GM21515 (cell line): ENCODE data around the gene AGAP2.
"Not testable (repeated sequence)": the region's sequence is repeated elsewhere in the genome, so short reads cannot be mapped to it uniquely, and the experiment has no call there.

Experiments
- ATAC-seq: cut with Tn5 transposase; IDR thresholded peaks from one replicate; pipeline ENCODE4 v1.9.1; 2021; ENCODE audit not compliant: unreplicated experiment

AGAP2 gene

DNA sequence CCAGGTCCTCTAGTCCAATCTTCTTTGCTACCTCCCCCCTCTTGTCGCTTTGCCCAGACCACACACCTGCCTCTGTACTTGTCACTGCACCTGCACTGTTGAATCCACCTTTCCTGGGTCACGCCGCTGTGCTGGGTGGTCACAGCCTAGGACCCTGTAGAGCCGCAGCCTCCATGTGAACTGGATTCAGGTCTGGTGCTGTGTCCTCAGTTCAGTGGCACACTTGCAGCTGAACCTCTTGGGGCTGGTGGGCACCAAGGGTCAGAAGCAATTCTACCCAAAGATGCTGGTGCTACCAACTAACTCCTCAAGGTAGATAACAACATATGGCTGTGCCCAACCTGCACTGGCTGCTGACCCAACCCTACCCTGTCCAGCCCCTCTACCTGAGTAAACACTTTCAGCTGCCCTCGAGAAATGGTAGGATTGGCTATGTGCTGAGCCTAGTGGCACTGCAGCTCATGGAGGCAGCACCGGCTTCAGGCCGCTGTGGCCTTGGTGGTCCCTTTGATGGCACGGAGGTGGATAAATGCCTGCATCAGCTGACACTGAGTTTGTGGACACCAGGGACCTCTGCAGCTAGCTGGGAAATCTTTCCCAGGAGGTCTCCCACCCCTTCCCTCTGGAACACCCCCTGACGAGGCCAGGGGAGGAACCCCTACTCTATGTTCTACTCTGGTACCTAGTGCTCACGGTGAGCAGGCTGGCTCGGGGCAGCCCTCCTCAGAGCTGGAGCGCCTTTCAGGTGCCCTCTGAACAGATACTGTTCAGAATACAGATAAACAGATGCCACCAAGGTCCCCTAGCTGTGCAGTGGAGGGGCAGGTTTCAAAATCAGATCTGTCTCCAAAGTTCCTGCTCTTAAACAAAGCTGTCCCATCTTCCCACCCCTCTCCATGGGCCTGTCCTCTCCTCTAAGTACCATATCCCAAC, 14.3 kb downstream of the AGAP2 start:
- ATAC-seq: no peak

DNA sequence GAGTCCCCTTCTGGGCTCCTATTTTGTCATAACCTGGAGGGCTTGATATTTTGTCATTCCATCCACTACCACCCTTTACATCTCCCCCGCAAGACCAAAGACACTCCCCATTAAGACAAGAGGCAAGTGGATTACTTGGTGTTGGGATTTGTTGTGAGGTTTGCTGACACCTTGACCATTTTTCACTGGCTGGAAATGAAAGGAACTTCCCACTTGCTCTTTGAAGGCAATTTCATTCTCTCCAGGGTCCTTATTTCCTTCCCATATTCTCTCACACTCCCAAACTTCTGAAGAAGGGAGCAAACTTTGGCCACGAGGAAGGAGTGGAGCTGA, 14.9 kb downstream of the AGAP2 start:
- no peak for ATAC-seq

- ATAC-seq: no peak
Observed at GRCh38 chr12:57722716-57723629, 15.6 kb downstream of the AGAP2 start.

DNA sequence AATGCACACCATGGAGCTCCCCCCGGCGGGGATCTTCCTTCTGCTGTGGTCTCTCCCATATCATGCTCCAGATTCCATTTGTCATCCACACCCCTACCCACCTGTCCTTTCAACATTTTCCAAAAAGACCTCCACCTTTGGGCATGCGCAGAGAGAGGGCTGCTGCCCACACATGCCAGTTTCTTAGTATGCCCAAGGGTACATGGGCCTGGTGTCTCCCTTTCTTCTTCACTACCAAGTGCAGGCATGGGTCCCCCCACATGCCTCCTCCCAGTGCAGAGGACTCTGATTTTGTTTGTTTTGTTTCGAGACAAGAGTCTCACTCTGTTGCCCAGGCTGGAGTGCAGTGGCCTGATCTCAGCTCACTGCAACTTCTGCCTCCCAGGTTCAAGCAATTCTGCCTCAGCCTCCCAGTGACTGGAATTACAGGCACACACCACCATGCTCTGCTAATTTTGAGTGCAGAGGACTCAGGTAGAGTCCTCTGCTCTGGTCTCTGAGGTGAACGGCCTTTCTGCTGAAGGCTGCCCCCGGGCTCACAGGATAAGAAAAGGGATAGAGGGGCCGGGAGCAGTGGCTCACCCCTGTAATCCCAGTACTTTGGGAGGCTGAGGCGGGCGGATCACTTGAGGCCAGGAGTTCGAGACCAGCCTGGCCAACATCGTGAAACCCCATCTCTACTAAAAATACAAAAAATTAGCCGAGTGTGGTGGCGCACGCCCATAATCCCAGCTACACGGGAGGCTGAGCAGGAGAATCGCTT, 16.5 kb downstream of the AGAP2 start:
- ATAC-seq: not testable (repeated sequence)

DNA sequence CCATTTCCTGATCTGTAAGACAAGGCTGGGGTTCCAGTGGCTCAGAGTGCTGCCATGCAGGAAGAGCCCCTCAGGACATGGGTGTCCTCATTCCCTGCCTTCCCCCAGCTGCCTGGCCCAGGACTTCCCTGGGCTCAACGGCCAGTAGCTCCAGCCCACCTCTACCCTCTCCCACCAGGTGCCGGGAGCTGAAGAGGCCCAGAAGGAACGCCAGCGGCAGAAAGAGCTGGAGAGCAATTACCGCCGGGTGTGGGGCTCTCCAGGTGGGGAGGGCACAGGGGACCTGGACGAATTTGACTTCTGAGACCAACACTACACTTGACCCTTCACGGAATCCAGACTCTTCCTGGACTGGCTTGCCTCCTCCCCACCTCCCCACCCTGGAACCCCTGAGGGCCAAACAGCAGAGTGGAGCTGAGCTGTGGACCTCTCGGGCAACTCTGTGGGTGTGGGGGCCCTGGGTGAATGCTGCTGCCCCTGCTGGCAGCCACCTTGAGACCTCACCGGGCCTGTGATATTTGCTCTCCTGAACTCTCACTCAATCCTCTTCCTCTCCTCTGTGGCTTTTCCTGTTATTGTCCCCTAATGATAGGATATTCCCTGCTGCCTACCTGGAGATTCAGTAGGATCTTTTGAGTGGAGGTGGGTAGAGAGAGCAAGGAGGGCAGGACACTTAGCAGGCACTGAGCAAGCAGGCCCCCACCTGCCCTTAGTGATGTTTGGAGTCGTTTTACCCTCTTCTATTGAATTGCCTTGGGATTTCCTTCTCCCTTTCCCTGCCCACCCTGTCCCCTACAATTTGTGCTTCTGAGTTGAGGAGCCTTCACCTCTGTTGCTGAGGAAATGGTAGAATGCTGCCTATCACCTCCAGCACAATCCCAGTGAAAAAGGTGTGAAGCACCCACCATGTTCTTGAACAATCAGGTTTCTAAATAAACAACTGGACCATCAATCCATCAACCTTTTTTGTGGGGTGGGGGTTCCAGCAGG, 17.6 kb downstream of the AGAP2 start:
- ATAC-seq: no peak

- no peak for ATAC-seq
Observed at GRCh38 chr12:57719777-57720605, 18.6 kb downstream of the AGAP2 start.

DNA sequence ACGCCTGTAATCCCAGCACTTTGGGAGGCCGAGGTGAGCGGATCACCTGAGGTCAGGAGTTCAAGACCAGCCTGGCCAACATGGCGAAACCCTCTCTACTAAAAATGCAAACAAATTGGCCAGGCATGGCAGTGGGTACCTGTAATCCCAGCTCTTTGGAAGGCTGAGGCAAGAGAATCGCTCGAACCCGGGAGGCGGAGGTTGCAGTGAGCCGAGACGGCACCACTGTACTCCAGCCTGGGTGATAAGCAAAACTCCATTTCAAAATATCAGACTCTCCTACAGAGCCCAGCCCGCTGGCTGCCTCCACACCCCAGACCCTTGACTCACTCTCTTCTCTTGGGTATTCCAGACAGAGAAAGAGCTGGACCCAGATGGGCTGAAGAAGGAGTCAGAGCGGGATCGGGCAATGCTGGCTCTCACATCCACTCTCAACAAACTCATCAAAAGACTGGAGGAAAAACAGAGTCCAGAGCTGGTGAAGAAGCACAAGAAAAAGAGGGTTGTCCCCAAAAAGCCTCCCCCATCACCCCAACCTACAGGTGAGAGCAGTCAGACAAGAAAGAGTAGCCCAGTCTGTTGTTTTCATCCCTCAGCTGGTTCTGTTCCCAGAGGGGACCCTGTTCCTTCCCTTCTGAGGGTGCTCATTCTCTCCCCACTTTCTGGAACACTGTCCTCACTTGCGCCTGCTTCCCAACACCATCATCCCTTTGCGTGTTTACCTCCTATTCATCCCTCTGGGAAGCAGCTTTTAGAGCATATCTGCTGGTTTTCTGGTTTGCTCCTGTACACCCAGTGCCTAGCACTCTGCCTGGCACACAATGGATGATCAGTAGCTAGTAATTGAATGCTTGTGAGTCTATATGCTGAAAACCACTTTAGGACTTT, 19.7 kb downstream of the AGAP2 start:
- no peak for ATAC-seq

DNA sequence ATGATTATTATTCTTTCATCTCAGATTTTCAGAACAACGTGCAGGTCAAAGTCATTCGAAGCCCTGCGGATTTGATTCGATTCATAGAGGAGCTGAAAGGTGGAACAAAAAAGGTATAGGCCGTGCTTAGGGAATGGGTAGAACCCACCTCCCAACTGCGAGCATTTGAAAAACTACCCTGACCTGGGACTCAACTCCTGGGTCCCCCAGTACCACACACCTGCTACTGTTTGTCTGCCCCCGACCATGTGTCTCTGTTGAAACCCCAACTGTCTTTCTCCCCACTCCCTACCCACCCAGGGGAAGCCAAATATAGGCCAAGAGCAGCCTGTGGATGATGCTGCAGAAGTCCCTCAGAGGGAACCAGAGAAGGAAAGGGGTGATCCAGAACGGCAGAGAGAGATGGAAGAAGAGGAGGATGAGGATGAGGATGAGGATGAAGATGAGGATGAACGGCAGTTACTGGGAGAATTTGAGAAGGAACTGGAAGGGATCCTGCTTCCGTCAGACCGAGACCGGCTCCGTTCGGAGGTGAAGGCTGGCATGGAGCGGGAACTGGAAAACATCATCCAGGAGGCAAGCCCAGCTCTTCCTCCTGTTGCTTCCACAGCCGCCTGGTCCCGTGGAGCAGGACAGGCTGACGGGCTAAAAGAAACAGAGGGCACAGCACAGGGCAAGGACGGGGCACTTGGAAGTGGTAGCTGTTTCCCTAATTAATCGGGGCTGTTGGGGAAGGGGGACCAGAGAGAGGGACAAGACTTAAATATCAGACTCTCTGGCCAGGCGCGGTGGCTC, 20.5 kb downstream of the AGAP2 start:
- no peak for ATAC-seq

GRCh38 chr12:57717131-57717530, 21.4 kb downstream of the AGAP2 start:
- no peak for ATAC-seq

DNA sequence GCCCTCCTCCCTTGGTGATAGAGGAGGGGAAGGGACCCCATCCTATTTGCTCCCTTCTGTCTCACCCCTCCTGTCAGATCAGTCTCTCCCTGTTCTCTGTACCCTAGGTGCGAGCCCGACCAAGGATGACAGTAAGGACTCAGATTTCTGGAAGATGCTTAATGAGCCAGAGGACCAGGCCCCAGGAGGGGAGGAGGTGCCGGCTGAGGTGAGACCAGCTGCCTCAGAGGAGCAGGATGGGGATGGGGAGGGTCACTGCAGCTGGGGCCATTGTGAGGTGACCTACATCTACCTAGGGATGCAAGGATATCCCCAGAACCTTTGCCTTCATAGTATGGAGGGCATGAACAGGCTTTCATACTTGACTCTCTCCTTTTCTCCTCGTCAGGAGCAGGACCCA, 22.2 kb downstream of the AGAP2 start:
- no peak for ATAC-seq

- ATAC-seq: no peak
Observed at GRCh38 chr12:57715786-57716185, 22.8 kb downstream of the AGAP2 start.

DNA sequence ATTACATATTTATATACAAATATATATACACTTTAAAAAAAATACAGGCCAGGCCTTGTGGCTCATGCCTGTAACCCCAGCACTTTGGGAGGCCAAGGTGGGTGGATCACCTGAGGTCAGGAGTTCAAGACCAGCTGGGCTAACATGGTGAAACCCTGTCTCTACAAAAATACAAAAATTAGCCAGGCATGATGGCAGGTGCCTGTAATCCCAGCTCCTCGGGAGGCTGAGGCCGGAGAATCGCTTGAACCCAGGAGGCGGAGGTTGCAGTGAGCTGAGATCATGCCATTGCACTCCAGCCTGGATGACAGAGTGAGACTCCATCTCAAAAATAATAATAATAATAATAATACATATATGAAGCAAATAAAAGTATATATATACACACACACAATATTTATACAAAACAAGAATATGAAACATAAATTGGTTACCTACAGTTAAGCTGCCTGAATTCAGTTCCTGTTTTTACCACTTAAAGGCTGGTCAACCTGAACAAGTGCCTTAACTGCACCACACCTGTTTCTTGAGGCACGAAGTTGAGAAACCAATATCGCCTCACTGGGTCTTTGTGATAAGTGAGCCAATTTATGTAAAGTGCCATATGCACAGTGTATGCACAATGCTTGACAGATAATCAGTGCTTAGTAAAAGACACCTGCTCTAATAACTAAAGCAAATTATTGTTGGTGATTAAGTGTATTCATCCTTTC, 23.4 kb downstream of the AGAP2 start:
- not testable (repeated sequence) for ATAC-seq

GRCh38 chr12:57713209-57713608, 25.3 kb downstream of the AGAP2 start:
- ATAC-seq: no peak

DNA sequence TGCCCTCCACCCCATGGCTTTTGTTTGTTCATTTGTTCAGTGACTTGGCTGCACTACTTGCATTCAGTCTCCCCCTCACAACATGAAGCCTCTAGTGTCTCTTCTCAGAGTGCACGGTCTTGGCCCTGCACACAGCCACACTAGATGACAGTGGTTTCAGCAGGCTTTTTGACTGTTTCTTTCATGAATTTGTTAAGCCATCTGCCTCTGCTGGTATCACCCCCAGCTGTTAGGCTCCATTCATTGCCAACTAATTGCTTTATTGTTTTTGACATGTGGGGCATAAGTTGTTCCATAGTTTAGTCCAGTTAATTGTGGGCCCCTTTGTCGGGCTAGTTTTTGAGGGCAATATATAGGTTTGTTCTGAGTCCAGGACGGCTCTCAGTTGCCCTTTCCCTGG, 25.8 kb downstream of the AGAP2 start:
- ATAC-seq: no peak

DNA sequence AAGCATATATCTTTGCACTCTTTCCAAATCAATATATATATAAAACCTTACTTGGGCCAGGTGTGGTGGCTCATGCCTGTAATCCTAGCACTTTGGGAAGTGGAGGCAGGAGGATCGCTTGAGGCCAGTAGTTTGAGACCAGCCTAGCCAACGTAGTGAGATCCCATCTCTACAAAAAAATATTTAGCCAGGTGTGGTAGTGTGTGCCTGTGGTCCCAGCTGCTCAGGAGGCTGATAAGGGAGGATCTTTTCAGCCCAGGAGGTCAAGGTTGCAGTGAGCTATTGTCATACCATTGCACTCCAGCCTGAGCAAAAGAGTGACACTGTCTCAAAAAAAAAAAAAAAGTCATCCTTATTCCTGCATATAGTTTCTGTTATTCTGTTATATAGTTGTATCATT, 30.2 kb downstream of the AGAP2 start:
- no peak for ATAC-seq

DNA sequence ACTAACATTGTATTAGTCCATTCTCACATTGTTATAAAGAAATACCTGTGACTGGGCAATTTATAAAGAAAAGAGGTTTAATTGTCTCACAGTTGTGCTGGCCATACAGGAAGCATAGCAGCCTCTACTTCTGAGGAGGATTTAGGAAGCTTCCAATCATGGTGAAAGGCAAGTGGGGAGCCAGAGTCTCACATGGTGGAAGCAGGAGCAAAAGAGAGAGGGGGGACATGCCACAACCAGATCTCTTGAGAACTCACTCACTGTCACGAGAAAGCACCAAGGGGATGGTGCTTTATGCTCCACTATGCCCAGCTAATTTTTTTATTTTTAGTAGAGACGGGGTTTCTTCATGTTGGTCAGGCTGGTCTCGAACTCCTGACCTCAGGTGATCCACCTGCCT, 31.3 kb downstream of the AGAP2 start:
- no peak for ATAC-seq

- ATAC-seq: no peak
Observed at GRCh38 chr12:57700317-57700716, 38.2 kb downstream of the AGAP2 start.
